Measurements from ENCODE around the gene PPP1R13L. TPM values are rescaled to one million over a fixed set of nuclear protein-coding genes. Genes with fewer than 3 reads are reported as not detected.

The PPP1R13L gene
- total RNA-seq, 2 donors from 2014 or later, result 10.9 to 52.2 TPM

GRCh38 chr19:45358213-45358792, 46.6 kb downstream of the PPP1R13L start:
- ATAC-seq (no peak), DNase-seq (ENCODE audit: low spot score in 2 of 2) (no peak)
- H3K27ac Mint-ChIP-seq, result peak overlapping the region; percentile 29 to 80
- H3K36me3 Mint-ChIP-seq, result peaks cover 0 to 19% of the 10 kb centered on the region in 2 donors
- no peaks in the 10 kb centered on the region for H3K9me3 Mint-ChIP-seq

- ATAC-seq (no peak), DNase-seq (ENCODE audit: low spot score in 2 of 2) (no peak)
- no peaks in the 10 kb centered on the region for H3K9me3 Mint-ChIP-seq
- peaks cover 0 to 19% of the 10 kb centered on the region in 2 donors for H3K36me3 Mint-ChIP-seq
- no peak overlapping the region for H3K27ac Mint-ChIP-seq
Measured at GRCh38 chr19:45357445-45357783, 47.5 kb downstream of the PPP1R13L start.

- Mint-ChIP-seq H3K36me3 (peaks cover 0 to 19% of the 10 kb centered on the region in 2 donors), H3K9me3 (no peaks in the 10 kb centered on the region), H3K27ac (no peak overlapping the region)
- DNase-seq (ENCODE audit: low spot score in 2 of 2) (no peak), ATAC-seq (no peak)
Measured at GRCh38 chr19:45356760-45357444, 48.0 kb downstream of the PPP1R13L start.

- peaks cover 0 to 14% of the 10 kb centered on the region in 2 donors for H3K36me3 Mint-ChIP-seq
- ATAC-seq, result no peak
- no peak overlapping the region for H3K27ac Mint-ChIP-seq
- no peaks in the 10 kb centered on the region for H3K9me3 Mint-ChIP-seq
- no peak for DNase-seq (ENCODE audit: low spot score in 2 of 2)
Measured at GRCh38 chr19:45355910-45356309, 49.0 kb downstream of the PPP1R13L start.

GRCh38 chr19:45355402-45355801, 49.5 kb downstream of the PPP1R13L start:
- peak in 1 of 2 donors; percentile 18 for ATAC-seq
- DNase-seq (ENCODE audit: low spot score in 2 of 2), result no peak
- no peak overlapping the region for H3K27ac Mint-ChIP-seq
- no peaks in the 10 kb centered on the region for H3K9me3 Mint-ChIP-seq
- H3K36me3 Mint-ChIP-seq, result peaks cover 0 to 14% of the 10 kb centered on the region in 2 donors

- H3K27ac Mint-ChIP-seq, result no peak overlapping the region
- H3K9me3 Mint-ChIP-seq, result no peaks in the 10 kb centered on the region
- no peak for DNase-seq (ENCODE audit: low spot score in 2 of 2)
- H3K36me3 Mint-ChIP-seq, result peaks cover 0 to 14% of the 10 kb centered on the region in 2 donors
- no peak for ATAC-seq
Measured at GRCh38 chr19:45354241-45354842, 50.5 kb downstream of the PPP1R13L start.

GRCh38 chr19:45352914-45353796, 51.7 kb downstream of the PPP1R13L start:
- ATAC-seq, result peak in 1 of 2 donors; percentile 32
- peak overlapping the region in 1 of 2 donors; percentile 19 for H3K27ac Mint-ChIP-seq
- no peaks in the 10 kb centered on the region for H3K9me3 Mint-ChIP-seq
- no peak for DNase-seq (ENCODE audit: low spot score in 2 of 2)
- H3K36me3 Mint-ChIP-seq, result peaks cover 0 to 14% of the 10 kb centered on the region in 2 donors

GRCh38 chr19:45352471-45352870, 52.4 kb downstream of the PPP1R13L start:
- no peak for ATAC-seq
- H3K9me3 Mint-ChIP-seq, result no peaks in the 10 kb centered on the region
- no peak overlapping the region for H3K27ac Mint-ChIP-seq
- H3K36me3 Mint-ChIP-seq, result peaks cover 0 to 14% of the 10 kb centered on the region in 2 donors
- no peak for DNase-seq (ENCODE audit: low spot score in 2 of 2)

- no peak overlapping the region for H3K27ac Mint-ChIP-seq
- peaks cover 0 to 14% of the 10 kb centered on the region in 2 donors for H3K36me3 Mint-ChIP-seq
- H3K9me3 Mint-ChIP-seq, result no peaks in the 10 kb centered on the region
- no peak for ATAC-seq
- DNase-seq (ENCODE audit: low spot score in 2 of 2), result no peak
Measured at GRCh38 chr19:45352062-45352461, 52.8 kb downstream of the PPP1R13L start.

GRCh38 chr19:45351401-45351952, 53.4 kb downstream of the PPP1R13L start:
- H3K27ac Mint-ChIP-seq, result no peak overlapping the region
- no peak for ATAC-seq
- no peak for DNase-seq (ENCODE audit: low spot score in 2 of 2)
- no peaks in the 10 kb centered on the region for H3K9me3 Mint-ChIP-seq
- H3K36me3 Mint-ChIP-seq, result peaks cover 0 to 13% of the 10 kb centered on the region in 2 donors

GRCh38 chr19:45350477-45351058, 54.3 kb downstream of the PPP1R13L start:
- Mint-ChIP-seq H3K27ac (no peak overlapping the region), H3K36me3 (peaks cover 0 to 4% of the 10 kb centered on the region in 2 donors), H3K9me3 (no peaks in the 10 kb centered on the region)
- DNase-seq (ENCODE audit: low spot score in 2 of 2) (no peak), ATAC-seq (no peak)

GRCh38 chr19:45349430-45349941, 55.4 kb downstream of the PPP1R13L start:
- Mint-ChIP-seq H3K36me3 (no peaks in the 10 kb centered on the region), H3K27ac (no peak overlapping the region), H3K9me3 (no peaks in the 10 kb centered on the region)
- ATAC-seq (no peak), DNase-seq (ENCODE audit: low spot score in 2 of 2) (no peak)

GRCh38 chr19:45349126-45349415, 55.8 kb downstream of the PPP1R13L start:
- no peaks in the 10 kb centered on the region for H3K9me3 Mint-ChIP-seq
- H3K27ac Mint-ChIP-seq, result no peak overlapping the region
- H3K36me3 Mint-ChIP-seq, result no peaks in the 10 kb centered on the region
- no peak for ATAC-seq
- no peak for DNase-seq (ENCODE audit: low spot score in 2 of 2)

- no peak for DNase-seq (ENCODE audit: low spot score in 2 of 2)
- ATAC-seq, result no peak
- H3K36me3 Mint-ChIP-seq, result no peaks in the 10 kb centered on the region
- no peak overlapping the region for H3K27ac Mint-ChIP-seq
- no peaks in the 10 kb centered on the region for H3K9me3 Mint-ChIP-seq
Measured at GRCh38 chr19:45348367-45349125, 56.3 kb downstream of the PPP1R13L start.

GRCh38 chr19:45347570-45348366, 57.1 kb downstream of the PPP1R13L start:
- Mint-ChIP-seq H3K27ac (no peak overlapping the region), H3K9me3 (no peaks in the 10 kb centered on the region), H3K36me3 (no peaks in the 10 kb centered on the region)
- DNase-seq (ENCODE audit: low spot score in 2 of 2) (no peak), ATAC-seq (no peak)
